HCT116 (cell line): Measurements from ENCODE around the gene RUNX2. TPM values are rescaled to one million over a fixed set of nuclear protein-coding genes. Genes with fewer than 3 reads are reported as not detected.
"Not testable (repeated sequence)": the region's sequence is repeated elsewhere in the genome, so short reads cannot be mapped to it uniquely, and the experiment has no call there.

Source experiments
- ATAC-seq: fragments of 200-7000 bp; cut with Tn5 transposase; 2 replicates; pipeline ENCODE4 v1.9.1; 2020; ENCODE audit warnings: mild to moderate bottlenecking, moderate library complexity
- BruUV-seq: library from RNA; stranded (reverse); fragments of 400-500 nt; replicated peaks from 2 replicates; lab custom pipeline; 2021; lab: Mats Ljungman, UMichigan
- CTCF ChIA-PET: fragments of 300-600 bp; sonication (Branson Sonifier 250); formaldehyde crosslinking; loops from one replicate; lab custom pipeline; 2021; ENCODE audit warnings: antibody characterized with exemption; lab: Charles Lee
- POLR2A ChIA-PET: fragments of 300-600, 350-600 bp; sonication (Branson Sonifier 250); formaldehyde crosslinking; loops from one replicate; lab custom pipeline; 2021; ENCODE audit warnings: antibody characterized with exemption; lab: Charles Lee
- RAD21 ChIA-PET, 2 experiments: fragments of 300-600 bp; sonication (Branson Sonifier 250); formaldehyde crosslinking; loops; one replicate each; lab custom pipeline; 2023; ENCODE audit warnings: low total read pairs in 2 of 2; ENCODE audit not compliant: uncharacterized antibody in 2 of 2, unreplicated experiment in 2 of 2, low non-redundant PET in 1 of 2; lab: Charles Lee
- DNase-seq: peaks from one replicate; pipeline ENCODE4 v3.0.0-alpha.2; 2010; ENCODE audit warnings: low read depth, low spot score
- H2AFZ ChIP-seq: fragments of 200-600 bp; shearing (Covaris generic), sonication (generic); 2 replicates; pipeline ENCODE4 v1.6.1; 2017; ENCODE audit warnings: low read depth, mixed run types, mixed read lengths, antibody characterized with exemption, low read length; ENCODE audit not compliant: poor library complexity, severe bottlenecking
- H3K27ac ChIP-seq: 2 replicates; pipeline ENCODE4 v1.5.1; 2012; ENCODE audit warnings: low read depth, low read length
- H3K27me3 ChIP-seq: fragments of 200-600 bp; sonication (generic); 2 replicates; pipeline ENCODE4 v1.6.1; 2016; ENCODE audit warnings: mixed run types, low read length, mixed read lengths; ENCODE audit not compliant: insufficient read depth
- H3K36me3 ChIP-seq, 2 experiments: fragments of 200-500 bp in 1 of 2; fragments of 200-600 bp in 1 of 2; sonication (Bioruptor generic) in 1 of 2; sonication (generic) in 1 of 2; 2 replicates each; pipeline versions ENCODE4 v1.5.1 to v1.6.1; 2014 to 2016; ENCODE audit warnings: low read length in 2 of 2, inconsistent platforms in 1 of 2, mixed read lengths in 1 of 2, mixed run types in 1 of 2; ENCODE audit not compliant: insufficient read depth in 2 of 2, control insufficient read depth in 1 of 2
- H3K4me1 ChIP-seq, 2 experiments: fragments of 200-600 bp in 1 of 2; sonication (generic) in 1 of 2; 2 replicates each; pipeline versions ENCODE4 v1.5.1 to v1.6.1; 2012 to 2017; ENCODE audit warnings: low read length in 2 of 2, inconsistent platforms in 1 of 2, mild to moderate bottlenecking in 1 of 2, mixed read lengths in 1 of 2, mixed run types in 1 of 2, moderate library complexity in 1 of 2; ENCODE audit not compliant: insufficient read depth in 2 of 2, control insufficient read depth in 1 of 2
- H3K4me2 ChIP-seq: fragments of 200-600 bp; sonication (generic); 2 replicates; pipeline ENCODE4 v1.6.1; 2017; ENCODE audit warnings: mixed run types, low read length, mixed read lengths
- H3K4me3 ChIP-seq, 2 experiments: fragments of 200-600 bp in 1 of 2; sonication (generic) in 1 of 2; replicated peaks in 1 of 2; 2 replicates each; pipeline ENCODE4 v1.5.1; 2011 to 2016; ENCODE audit warnings: low read length in 2 of 2, control low read depth in 1 of 2, low read depth in 1 of 2, mild to moderate bottlenecking in 1 of 2, mixed read lengths in 1 of 2, mixed run types in 1 of 2
- H3K79me2 ChIP-seq: fragments of 200-600 bp; sonication (generic); 2 replicates; pipeline ENCODE4 v1.6.1; 2017; ENCODE audit warnings: mild to moderate bottlenecking, mixed run types, low read length, moderate library complexity, mixed read lengths; ENCODE audit not compliant: insufficient read depth
- H3K9ac ChIP-seq: fragments of 200-600 bp; sonication (generic); 2 replicates; pipeline ENCODE4 v1.6.1; 2016; ENCODE audit warnings: low read length, mixed read lengths
- H3K9me2 ChIP-seq: fragments of 200-600 bp; sonication (generic), shearing (Covaris generic); 2 replicates; pipeline ENCODE4 v1.6.1; 2017; ENCODE audit warnings: mixed run types, mild to moderate bottlenecking, moderate library complexity; ENCODE audit not compliant: insufficient read depth
- H3K9me3 ChIP-seq, 2 experiments: fragments of 200-500 bp in 1 of 2; fragments of 200-600 bp in 1 of 2; sonication (Bioruptor generic) in 1 of 2; sonication (generic) in 1 of 2; 2 replicates each; pipeline ENCODE4 v1.6.1; 2014 to 2017; ENCODE audit warnings: low read length in 2 of 2, mixed read lengths in 2 of 2, inconsistent platforms in 1 of 2, low read depth in 1 of 2, mild to moderate bottlenecking in 1 of 2, mixed run types in 1 of 2, moderate library complexity in 1 of 2; ENCODE audit not compliant: control insufficient read depth in 1 of 2, insufficient read depth in 1 of 2
- H4K20me1 ChIP-seq: fragments of 200-600 bp; sonication (generic), shearing (Covaris generic); 2 replicates; pipeline ENCODE4 v1.6.1; 2017; ENCODE audit warnings: mixed run types, mild to moderate bottlenecking, moderate library complexity; ENCODE audit not compliant: insufficient read depth
- CBX3 ChIP-seq: IDR thresholded peaks from 2 replicates; pipeline ENCODE4 v1.6.1; 2012; ENCODE audit warnings: low read depth
- EZH2 ChIP-seq: fragments of 200-600 bp; sonication (generic); IDR thresholded peaks from 2 replicates; pipeline ENCODE4 v1.6.1; 2017; ENCODE audit warnings: antibody characterized with exemption, mixed run types
- EZH2phosphoT487 ChIP-seq: fragments of 200-600 bp; IDR thresholded peaks from 2 replicates; pipeline ENCODE4 v1.6.1; 2018; ENCODE audit warnings: antibody characterized with exemption, borderline replicate concordance
- FOSL1 ChIP-seq: IDR thresholded peaks from 2 replicates; pipeline ENCODE4 v1.6.1; 2012; ENCODE audit warnings: low read depth
- POLR2A ChIP-seq: IDR thresholded peaks from 2 replicates; pipeline ENCODE4 v1.7.0; 2011; ENCODE audit warnings: borderline replicate concordance; ENCODE audit not compliant: insufficient read depth, insufficient read length; ENCODE audit errors: extremely low read depth
- POLR2AphosphoS5 ChIP-seq: IDR thresholded peaks from 2 replicates; pipeline ENCODE4 v1.6.1; 2011; ENCODE audit warnings: mild to moderate bottlenecking, low read depth, low read length, moderate library complexity
- RAD21 ChIP-seq: IDR thresholded peaks from 2 replicates; pipeline ENCODE4 v1.6.1; 2012; ENCODE audit warnings: low read depth, mild to moderate bottlenecking
- SRF ChIP-seq: IDR thresholded peaks from 2 replicates; pipeline ENCODE4 v1.6.1; 2012; ENCODE audit warnings: low read depth
- TCF7L2 ChIP-seq: IDR thresholded peaks from 2 replicates; pipeline ENCODE4 v1.7.0; 2011; ENCODE audit warnings: borderline replicate concordance, inconsistent platforms; ENCODE audit not compliant: insufficient read depth, insufficient read length; ENCODE audit errors: extremely low read depth
- ZNF274 ChIP-seq: fragments of 200-500 bp; sonication (Bioruptor generic); IDR thresholded peaks from 2 replicates; pipeline ENCODE4 v1.6.1; 2014; ENCODE audit warnings: mild to moderate bottlenecking, low read depth, low read length, inconsistent platforms
- intact Hi-C: fragments of 100-400 bp; cut with micrococcal nuclease; formaldehyde crosslinking; loops from 2 replicates; pipeline ENCODE4 v1.10.0; 2022
- total RNA-seq: library from RNA; stranded (reverse); gene quantifications from one replicate; pipeline ENCODE4 v1.2.1, GENCODE V29; 2021; ENCODE audit not compliant: unreplicated experiment
- TF ChIP-seq, protein P1 (sequence below): IDR thresholded peaks from 2 replicates; pipeline ENCODE4 v1.6.1; 2012; ENCODE audit warnings: low read depth
- TF ChIP-seq, protein P2 (sequence below): IDR thresholded peaks from 2 replicates; pipeline ENCODE4 v1.6.1; 2011; ENCODE audit warnings: mild to moderate bottlenecking, low read length, moderate library complexity; ENCODE audit not compliant: insufficient replicate concordance; ENCODE audit errors: extremely low read depth
- TF ChIP-seq, protein P3 (sequence below): IDR thresholded peaks from 2 replicates; pipeline ENCODE4 v1.6.1; 2012

Gene RUNX2
- total RNA-seq, 1 experiment from 2014 or later: 1.1 TPM

DNA sequence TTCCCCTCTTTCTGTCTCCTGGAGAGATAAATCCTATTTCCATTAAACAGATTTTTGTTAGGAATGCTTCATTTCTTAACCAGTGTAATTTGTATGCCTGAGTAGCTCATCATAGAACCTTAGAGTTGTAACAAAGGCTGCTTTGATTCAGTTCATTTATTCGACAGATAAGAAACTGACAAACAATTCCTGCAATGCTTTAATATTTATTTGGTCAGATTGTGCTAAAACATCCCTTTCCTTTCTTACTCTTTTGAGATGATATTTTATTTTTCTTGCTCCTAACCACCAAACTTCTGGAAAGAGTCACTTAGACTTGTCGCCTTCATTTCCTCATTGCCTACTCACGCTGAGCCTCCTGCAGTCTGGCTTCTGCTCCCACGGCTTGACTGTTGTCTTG, 138.6 kb downstream of the RUNX2 start:
- H3K9me2 ChIP-seq: no peaks in the 10 kb centered on the region
- no TSS peak for BruUV-seq
- RAD21 ChIA-PET: no interaction called here
- intact Hi-C loops: no loop called here
- no peak for DNase-seq
- no peaks in the 10 kb centered on the region for H4K20me1 ChIP-seq
- H3K9me3 ChIP-seq: no peaks in the 10 kb centered on the region
- no peaks in the 10 kb centered on the region for H3K4me1 ChIP-seq
- no peak overlapping the region for H2AFZ ChIP-seq
- no peak overlapping the region for H3K4me2 ChIP-seq
- TF ChIP-seq, protein P1, sequence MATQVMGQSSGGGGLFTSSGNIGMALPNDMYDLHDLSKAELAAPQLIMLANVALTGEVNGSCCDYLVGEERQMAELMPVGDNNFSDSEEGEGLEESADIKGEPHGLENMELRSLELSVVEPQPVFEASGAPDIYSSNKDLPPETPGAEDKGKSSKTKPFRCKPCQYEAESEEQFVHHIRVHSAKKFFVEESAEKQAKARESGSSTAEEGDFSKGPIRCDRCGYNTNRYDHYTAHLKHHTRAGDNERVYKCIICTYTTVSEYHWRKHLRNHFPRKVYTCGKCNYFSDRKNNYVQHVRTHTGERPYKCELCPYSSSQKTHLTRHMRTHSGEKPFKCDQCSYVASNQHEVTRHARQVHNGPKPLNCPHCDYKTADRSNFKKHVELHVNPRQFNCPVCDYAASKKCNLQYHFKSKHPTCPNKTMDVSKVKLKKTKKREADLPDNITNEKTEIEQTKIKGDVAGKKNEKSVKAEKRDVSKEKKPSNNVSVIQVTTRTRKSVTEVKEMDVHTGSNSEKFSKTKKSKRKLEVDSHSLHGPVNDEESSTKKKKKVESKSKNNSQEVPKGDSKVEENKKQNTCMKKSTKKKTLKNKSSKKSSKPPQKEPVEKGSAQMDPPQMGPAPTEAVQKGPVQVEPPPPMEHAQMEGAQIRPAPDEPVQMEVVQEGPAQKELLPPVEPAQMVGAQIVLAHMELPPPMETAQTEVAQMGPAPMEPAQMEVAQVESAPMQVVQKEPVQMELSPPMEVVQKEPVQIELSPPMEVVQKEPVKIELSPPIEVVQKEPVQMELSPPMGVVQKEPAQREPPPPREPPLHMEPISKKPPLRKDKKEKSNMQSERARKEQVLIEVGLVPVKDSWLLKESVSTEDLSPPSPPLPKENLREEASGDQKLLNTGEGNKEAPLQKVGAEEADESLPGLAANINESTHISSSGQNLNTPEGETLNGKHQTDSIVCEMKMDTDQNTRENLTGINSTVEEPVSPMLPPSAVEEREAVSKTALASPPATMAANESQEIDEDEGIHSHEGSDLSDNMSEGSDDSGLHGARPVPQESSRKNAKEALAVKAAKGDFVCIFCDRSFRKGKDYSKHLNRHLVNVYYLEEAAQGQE: no peak
- TF ChIP-seq, protein P2, sequence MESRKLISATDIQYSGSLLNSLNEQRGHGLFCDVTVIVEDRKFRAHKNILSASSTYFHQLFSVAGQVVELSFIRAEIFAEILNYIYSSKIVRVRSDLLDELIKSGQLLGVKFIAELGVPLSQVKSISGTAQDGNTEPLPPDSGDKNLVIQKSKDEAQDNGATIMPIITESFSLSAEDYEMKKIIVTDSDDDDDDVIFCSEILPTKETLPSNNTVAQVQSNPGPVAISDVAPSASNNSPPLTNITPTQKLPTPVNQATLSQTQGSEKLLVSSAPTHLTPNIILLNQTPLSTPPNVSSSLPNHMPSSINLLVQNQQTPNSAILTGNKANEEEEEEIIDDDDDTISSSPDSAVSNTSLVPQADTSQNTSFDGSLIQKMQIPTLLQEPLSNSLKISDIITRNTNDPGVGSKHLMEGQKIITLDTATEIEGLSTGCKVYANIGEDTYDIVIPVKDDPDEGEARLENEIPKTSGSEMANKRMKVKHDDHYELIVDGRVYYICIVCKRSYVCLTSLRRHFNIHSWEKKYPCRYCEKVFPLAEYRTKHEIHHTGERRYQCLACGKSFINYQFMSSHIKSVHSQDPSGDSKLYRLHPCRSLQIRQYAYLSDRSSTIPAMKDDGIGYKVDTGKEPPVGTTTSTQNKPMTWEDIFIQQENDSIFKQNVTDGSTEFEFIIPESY: no peak
- TF ChIP-seq TCF7L2 (no peak), FOSL1 (no peak), RAD21 (no peak), EZH2phosphoT487 (no peak), EZH2 (no peak), POLR2A (no peak), CBX3 (no peak), POLR2AphosphoS5 (no peak), ZNF274 (no peak), SRF (no peak)
- TF ChIP-seq, protein P3, sequence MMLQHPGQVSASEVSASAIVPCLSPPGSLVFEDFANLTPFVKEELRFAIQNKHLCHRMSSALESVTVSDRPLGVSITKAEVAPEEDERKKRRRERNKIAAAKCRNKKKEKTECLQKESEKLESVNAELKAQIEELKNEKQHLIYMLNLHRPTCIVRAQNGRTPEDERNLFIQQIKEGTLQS: no peak
- TF ChIP-seq, all 23 proteins: peak for 0
- Histone ChIP-seq H3K9ac (no peak overlapping the region), H3K27me3 (no peaks in the 10 kb centered on the region), H3K4me3 (no peak overlapping the region), H3K27ac (no peak overlapping the region), H3K79me2 (no peaks in the 10 kb centered on the region), H3K36me3 (no peaks in the 10 kb centered on the region)
- ChIA-PET POLR2A (no interaction called here), CTCF (no interaction called here)
- ATAC-seq: no peak

DNA sequence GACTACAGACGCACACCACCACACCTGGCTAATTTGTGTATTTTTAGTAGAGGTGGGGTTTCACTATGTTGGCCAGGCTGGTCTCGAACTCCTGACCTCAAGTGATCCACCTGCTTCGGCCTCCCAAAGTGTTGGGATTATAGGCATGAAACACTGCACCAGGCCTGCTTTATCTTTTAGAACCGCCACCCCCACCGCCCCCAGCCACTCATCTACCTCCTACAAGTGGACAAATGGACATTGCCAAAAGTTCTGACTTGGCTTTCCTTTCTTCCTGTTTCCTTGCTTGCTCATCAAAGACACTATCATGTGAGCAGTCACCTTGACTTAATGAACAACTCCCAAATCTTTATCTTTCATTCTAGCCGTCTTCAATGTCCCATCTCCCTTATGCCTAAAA, 139.3 kb downstream of the RUNX2 start:
- DNase-seq, H3K9ac ChIP-seq, H3K27ac ChIP-seq, RAD21 ChIA-PET, H4K20me1 ChIP-seq, H3K4me3 ChIP-seq, H3K36me3 ChIP-seq, H2AFZ ChIP-seq, H3K79me2 ChIP-seq, H3K4me1 ChIP-seq, intact Hi-C loops, POLR2A ChIA-PET, H3K9me3 ChIP-seq, ATAC-seq, H3K27me3 ChIP-seq, H3K4me2 ChIP-seq, H3K9me2 ChIP-seq, CTCF ChIA-PET, BruUV-seq: not testable (repeated sequence)
